Mesenchymal stem cell (in vitro differentiated cells and primary cell): ENCODE measurements around the gene EYA4.

Experiments
- DNase-seq: peaks from one replicate; pipeline ENCODE4 v3.0.0-alpha.2; 2013
- H2AFZ ChIP-seq: one replicate; pipeline ENCODE4 v1.6.1; 2013; ENCODE audit warnings: low read depth, mild to moderate bottlenecking, control low read depth, inconsistent platforms, low read length, moderate library complexity
- H2AK5ac ChIP-seq: 2 replicates; pipeline ENCODE4 v1.6.1; 2013; ENCODE audit warnings: low read length, moderate library complexity, mild to moderate bottlenecking, inconsistent platforms; ENCODE audit not compliant: severe bottlenecking
- H2BK120ac ChIP-seq: one replicate; pipeline ENCODE4 v1.6.1; 2013; ENCODE audit warnings: low read depth, mild to moderate bottlenecking, inconsistent platforms, low read length, moderate library complexity
- H2BK12ac ChIP-seq, 2 experiments: one replicate each; pipeline ENCODE4 v1.6.1; 2013; ENCODE audit warnings: inconsistent platforms in 2 of 2, low read length in 2 of 2, mild to moderate bottlenecking in 2 of 2, moderate library complexity in 2 of 2, control low read depth in 1 of 2
- H2BK15ac ChIP-seq: one replicate; pipeline ENCODE4 v1.6.1; 2013; ENCODE audit warnings: mild to moderate bottlenecking, low read depth, inconsistent platforms; ENCODE audit not compliant: poor library complexity, severe bottlenecking
- H2BK5ac ChIP-seq: 2 replicates; pipeline ENCODE4 v1.6.1; 2013; ENCODE audit warnings: low read depth, mild to moderate bottlenecking, low read length, control low read depth, inconsistent platforms; ENCODE audit not compliant: poor library complexity, severe bottlenecking
- H3K14ac ChIP-seq, 2 experiments: one replicate each; pipeline ENCODE4 v1.6.1; 2013; ENCODE audit warnings: inconsistent platforms in 2 of 2, low read length in 2 of 2, control low read depth in 1 of 2, mild to moderate bottlenecking in 1 of 2, moderate library complexity in 1 of 2
- H3K18ac ChIP-seq, 2 experiments: one replicate each; pipeline ENCODE4 v1.6.1; 2013; ENCODE audit warnings: inconsistent platforms in 2 of 2, low read length in 2 of 2, control low read depth in 1 of 2, low read depth in 1 of 2, mild to moderate bottlenecking in 1 of 2
- H3K23ac ChIP-seq, 2 experiments: one replicate each; pipeline ENCODE4 v1.6.1; 2013; ENCODE audit warnings: inconsistent platforms in 2 of 2, low read length in 2 of 2, mild to moderate bottlenecking in 2 of 2, moderate library complexity in 2 of 2, control low read depth in 1 of 2
- H3K27ac ChIP-seq: 2 replicates; pipeline ENCODE4 v1.5.1; 2013; ENCODE audit warnings: mild to moderate bottlenecking, moderate library complexity, low read length, control low read depth, inconsistent platforms; ENCODE audit not compliant: poor library complexity, severe bottlenecking
- H3K27me3 ChIP-seq, 2 experiments: 2 replicates each; pipeline versions ENCODE4 v1.6.1 to v1.7.0; 2013; ENCODE audit warnings: low read length in 2 of 2, mild to moderate bottlenecking in 2 of 2, moderate library complexity in 2 of 2, control low read depth in 1 of 2, inconsistent platforms in 1 of 2; ENCODE audit not compliant: control insufficient read depth in 1 of 2, insufficient read depth in 1 of 2
- H3K36me3 ChIP-seq, 2 experiments: 2 replicates each; pipeline versions ENCODE4 v1.6.1 to v1.7.0; 2013; ENCODE audit warnings: low read length in 2 of 2, control low read depth in 1 of 2, inconsistent platforms in 1 of 2, low read depth in 1 of 2, mild to moderate bottlenecking in 1 of 2; ENCODE audit not compliant: insufficient read depth in 2 of 2, control insufficient read depth in 1 of 2
- H3K4ac ChIP-seq, 2 experiments: one replicate each; pipeline ENCODE4 v1.6.1; 2013; ENCODE audit warnings: inconsistent platforms in 2 of 2, low read length in 2 of 2, mild to moderate bottlenecking in 2 of 2, moderate library complexity in 2 of 2, control low read depth in 1 of 2, low read depth in 1 of 2
- H3K4me1 ChIP-seq: 2 replicates; pipeline ENCODE4 v1.6.1; 2013; ENCODE audit warnings: low read depth, low read length, control low read depth; ENCODE audit not compliant: control insufficient read depth, insufficient read depth
- H3K4me2 ChIP-seq: 2 replicates; pipeline ENCODE4 v1.6.1; 2013; ENCODE audit warnings: low read length, mild to moderate bottlenecking, inconsistent platforms; ENCODE audit not compliant: poor library complexity, severe bottlenecking
- H3K4me3 ChIP-seq, 2 experiments: 2 replicates each; pipeline versions ENCODE4 v1.5.1 to v1.7.0; 2013; ENCODE audit warnings: low read length in 2 of 2, mild to moderate bottlenecking in 2 of 2, control low read depth in 1 of 2, low read depth in 1 of 2; ENCODE audit not compliant: insufficient read depth in 1 of 2
- H3K79me1 ChIP-seq: replicated peaks from 2 replicates; pipeline ENCODE4 v1.6.1; 2013; ENCODE audit warnings: mild to moderate bottlenecking, control low read depth, low read length, inconsistent platforms; ENCODE audit not compliant: poor library complexity, severe bottlenecking
- H3K9ac ChIP-seq: 2 replicates; pipeline ENCODE4 v1.7.0; 2013; ENCODE audit warnings: mild to moderate bottlenecking, low read length, moderate library complexity
- H3K9me3 ChIP-seq: 2 replicates; pipeline ENCODE4 v1.7.0; 2013; ENCODE audit warnings: mild to moderate bottlenecking, low read length; ENCODE audit not compliant: control insufficient read depth
- H4K8ac ChIP-seq: one replicate; pipeline ENCODE4 v1.6.1; 2013; ENCODE audit warnings: inconsistent platforms, mild to moderate bottlenecking, low read length, moderate library complexity
- H4K91ac ChIP-seq: one replicate; pipeline ENCODE4 v1.6.1; 2013; ENCODE audit warnings: mild to moderate bottlenecking, low read length, inconsistent platforms
- WGBS: methylation state at CpG from one replicate; pipeline ENCODE4 v1.1.7; 2013; ENCODE audit warnings: mixed read lengths; 5-methylcytosine and 5-hydroxymethylcytosine counted together

Gene EYA4

DNA sequence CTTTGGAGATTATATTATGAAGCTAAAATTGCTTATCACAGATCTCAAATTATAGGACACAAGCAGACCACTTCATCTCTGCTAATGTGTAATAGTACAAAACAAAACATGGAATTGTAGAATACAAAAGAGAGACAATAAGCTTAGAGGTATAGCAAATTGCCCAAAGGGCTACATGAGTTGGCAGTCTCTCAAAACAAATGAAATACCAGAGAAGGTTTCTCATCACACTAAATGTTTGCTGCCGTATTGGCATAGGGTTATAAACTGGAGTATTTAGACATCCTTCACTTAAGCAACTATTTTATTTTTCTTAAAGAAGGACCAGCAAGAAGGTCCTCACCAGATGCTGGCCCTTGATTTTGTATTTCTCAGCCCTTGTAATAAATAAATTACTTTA, 5.9 kb upstream of the EYA4 start:
- Histone ChIP-seq H3K4me2 (no peak overlapping the region), H4K8ac (no peak overlapping the region), H2BK5ac (no peak overlapping the region), H3K14ac (no peak overlapping the region), H4K91ac (no peak overlapping the region), H3K27me3 (peaks cover 1 to 18% of the 10 kb centered on the region in 2 experiments), H3K23ac (no peak overlapping the region), H3K27ac (no peak overlapping the region), H2AK5ac (no peak overlapping the region), H3K9me3 (no peaks in the 10 kb centered on the region), H3K4me3 (no peak overlapping the region), H2BK15ac (no peak overlapping the region), H3K4ac (no peak overlapping the region), H3K4me1 (no peaks in the 10 kb centered on the region), H2AFZ (no peak overlapping the region), H3K18ac (no peak overlapping the region), H3K36me3 (no peaks in the 10 kb centered on the region), H2BK12ac (no peak overlapping the region), H3K9ac (no peak overlapping the region), H3K79me1 (no peaks in the 10 kb centered on the region), H2BK120ac (no peak overlapping the region)
- DNase-seq = no peak
- no CpG with 5 or more reads among the region's 1 CpG for WGBS

DNA sequence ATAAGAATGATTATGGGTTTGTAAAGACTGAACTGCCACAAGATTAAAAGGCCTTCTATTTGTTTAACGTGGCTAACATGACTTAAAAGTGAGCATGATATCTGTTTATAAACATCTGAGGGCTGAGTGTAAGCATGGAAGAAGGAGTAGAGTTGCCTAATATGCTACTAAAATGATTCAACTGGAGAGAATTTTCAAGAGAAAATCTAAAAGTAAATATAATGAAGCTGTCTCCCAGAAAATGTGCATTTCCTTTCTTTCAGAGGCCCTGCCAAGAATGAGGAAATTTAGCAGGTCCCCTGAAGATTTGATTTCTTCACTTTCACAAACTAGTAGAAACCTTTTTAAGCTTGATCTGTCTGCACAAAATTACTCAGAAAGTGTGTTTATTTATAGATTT, 4.2 kb upstream of the EYA4 start:
- Histone ChIP-seq H2BK120ac (no peak overlapping the region), H3K9me3 (no peaks in the 10 kb centered on the region), H4K8ac (no peak overlapping the region), H3K4me2 (no peak overlapping the region), H3K4ac (no peak overlapping the region), H3K4me3 (no peak overlapping the region), H3K14ac (no peak overlapping the region), H2AFZ (no peak overlapping the region), H3K27ac (no peak overlapping the region), H2BK12ac (no peak overlapping the region), H2BK5ac (no peak overlapping the region), H3K23ac (no peak overlapping the region), H3K4me1 (peaks cover 15% of the 10 kb centered on the region), H3K27me3 (peaks cover 15 to 23% of the 10 kb centered on the region in 2 experiments), H2AK5ac (no peak overlapping the region), H3K36me3 (no peaks in the 10 kb centered on the region), H3K18ac (no peak overlapping the region), H3K9ac (peak overlapping the region; percentile 16), H2BK15ac (no peak overlapping the region), H4K91ac (no peak overlapping the region), H3K79me1 (no peaks in the 10 kb centered on the region)
- DNase-seq = peak; percentile 84
- 0% methylated on average over 1 of the region's 1 CpG for WGBS

DNA sequence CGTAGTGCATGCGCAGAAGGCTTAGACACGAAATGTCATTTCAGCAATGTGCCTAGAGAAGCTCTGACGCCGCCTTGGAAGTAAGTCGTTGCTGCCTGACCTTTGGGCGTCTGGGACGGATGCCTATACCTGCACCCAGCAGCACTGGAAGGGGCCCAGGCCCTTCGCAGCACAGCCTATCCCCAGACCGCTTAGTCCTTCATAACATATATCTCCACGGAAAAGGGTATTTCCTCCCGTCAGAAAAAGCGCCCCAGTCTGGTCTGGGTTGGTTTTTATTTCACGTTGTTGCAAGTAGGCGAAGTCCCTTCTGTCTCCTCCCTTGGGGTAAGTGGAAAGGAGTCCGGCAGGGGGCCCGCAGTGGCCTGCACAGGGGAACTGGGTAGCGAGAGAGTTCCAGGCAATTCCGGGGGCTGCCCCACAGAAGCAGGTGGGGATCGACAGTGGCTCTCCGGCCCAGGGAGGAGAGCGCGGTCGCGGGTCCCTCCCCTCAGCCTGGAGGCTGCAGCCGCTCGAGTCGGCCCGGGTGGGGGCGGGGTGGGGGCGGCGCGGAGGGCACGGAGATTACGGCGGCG, 559 bp upstream of the EYA4 start:
- no peaks in the 10 kb centered on the region for H3K9me3 ChIP-seq
- no peak overlapping the region for H4K8ac ChIP-seq
- peak; percentile 60 for DNase-seq
- H2BK120ac ChIP-seq = no peak overlapping the region
- H3K4ac ChIP-seq = no peak overlapping the region
- peaks cover 26% of the 10 kb centered on the region for H3K4me1 ChIP-seq
- peak overlapping the region; percentile 57 to 77 for H3K4me3 ChIP-seq
- peak overlapping the region in 1 of 2 experiments; percentile 61 for H3K18ac ChIP-seq
- no peak overlapping the region for H3K9ac ChIP-seq
- H2BK12ac ChIP-seq = peak overlapping the region in 1 of 2 experiments; percentile 49
- WGBS = 5% methylated on average over 29 of the region's 37 CpGs
- H4K91ac ChIP-seq = no peak overlapping the region
- peak overlapping the region; percentile 100 for H3K4me2 ChIP-seq
- no peak overlapping the region for H3K14ac ChIP-seq
- H2BK15ac ChIP-seq = no peak overlapping the region
- no peak overlapping the region for H2AFZ ChIP-seq
- H3K79me1 ChIP-seq = no peaks in the 10 kb centered on the region
- H2AK5ac ChIP-seq = no peak overlapping the region
- H3K27ac ChIP-seq = no peak overlapping the region
- H3K23ac ChIP-seq = no peak overlapping the region
- H2BK5ac ChIP-seq = no peak overlapping the region
- no peaks in the 10 kb centered on the region for H3K36me3 ChIP-seq
- H3K27me3 ChIP-seq = peaks cover 33 to 53% of the 10 kb centered on the region in 2 experiments

DNA sequence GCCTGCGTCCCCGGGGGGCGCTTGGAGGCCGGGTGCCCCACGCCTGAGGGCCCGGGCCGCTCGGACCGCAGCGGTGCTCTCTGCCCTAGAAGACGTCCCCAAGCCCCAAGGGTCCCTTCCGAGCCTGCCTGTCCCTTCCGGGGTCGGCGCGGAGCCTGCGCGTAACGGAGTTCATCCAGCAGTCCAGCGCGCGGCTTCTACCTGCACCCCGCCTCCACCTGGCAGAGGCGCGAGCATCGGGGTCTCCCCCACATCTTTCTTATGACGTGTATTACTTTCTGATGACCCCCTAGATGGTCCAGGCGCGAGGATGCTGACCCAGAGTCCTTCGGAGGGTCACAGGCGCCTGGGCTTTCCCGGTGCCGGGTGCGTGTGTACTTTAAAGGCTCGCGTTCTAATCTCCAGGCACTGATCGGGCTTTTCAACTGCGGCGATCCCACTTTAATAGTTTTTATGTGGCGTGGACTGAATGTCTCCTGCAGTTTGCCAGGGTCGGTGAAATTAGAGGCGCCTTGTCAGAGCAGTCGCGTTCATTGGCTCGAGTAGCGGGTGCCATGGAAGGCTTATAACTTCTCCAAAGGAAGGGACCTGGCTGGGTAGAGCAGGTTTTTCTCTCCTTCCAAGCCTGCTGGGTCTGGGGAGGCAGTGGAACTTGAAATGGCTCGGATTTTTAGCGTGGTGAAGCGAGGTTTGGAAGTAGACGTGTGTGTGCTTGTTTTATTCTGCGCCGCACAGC, 912 bp downstream of the EYA4 start:
- H3K4me1 ChIP-seq = peaks cover 26% of the 10 kb centered on the region
- H2BK15ac ChIP-seq = no peak overlapping the region
- no peak overlapping the region for H4K91ac ChIP-seq
- peak overlapping the region; percentile 100 for H3K4me2 ChIP-seq
- H3K18ac ChIP-seq = no peak overlapping the region
- no peak overlapping the region for H2BK5ac ChIP-seq
- no peak overlapping the region for H2BK12ac ChIP-seq
- H3K79me1 ChIP-seq = no peaks in the 10 kb centered on the region
- no peaks in the 10 kb centered on the region for H3K36me3 ChIP-seq
- H3K9ac ChIP-seq = peak overlapping the region; percentile 63
- no peaks in the 10 kb centered on the region for H3K9me3 ChIP-seq
- peak; percentile 60 for DNase-seq
- H3K4me3 ChIP-seq = peak overlapping the region; percentile 57 to 77
- H3K14ac ChIP-seq = no peak overlapping the region
- H3K27me3 ChIP-seq = peaks cover 33 to 58% of the 10 kb centered on the region in 2 experiments
- no peak overlapping the region for H3K23ac ChIP-seq
- H2BK120ac ChIP-seq = no peak overlapping the region
- no peak overlapping the region for H2AK5ac ChIP-seq
- no peak overlapping the region for H4K8ac ChIP-seq
- H3K4ac ChIP-seq = no peak overlapping the region
- 3% methylated on average over 52 of the region's 52 CpGs for WGBS
- H3K27ac ChIP-seq = no peak overlapping the region
- H2AFZ ChIP-seq = no peak overlapping the region
